OCI-LY7 (cell line): ENCODE data around the gene MTMR10.

Experiments used
- CTCF ChIP-seq: fragments of 200-600 bp; sonication (generic); conservative IDR thresholded peaks from 2 replicates; pipeline ENCODE4 v1.5.1; 2014; ENCODE audit warnings: mild to moderate bottlenecking, antibody characterized with exemption, low read length, moderate library complexity, mixed read lengths
- EZH2phosphoT487 ChIP-seq: fragments of 200-600 bp; sonication (generic); IDR thresholded peaks from 2 replicates; pipeline ENCODE4 v1.6.1; 2018; ENCODE audit warnings: low read depth, borderline replicate concordance, mild to moderate bottlenecking, mixed run types, antibody characterized with exemption, low read length, moderate library complexity, mixed read lengths

DNA sequence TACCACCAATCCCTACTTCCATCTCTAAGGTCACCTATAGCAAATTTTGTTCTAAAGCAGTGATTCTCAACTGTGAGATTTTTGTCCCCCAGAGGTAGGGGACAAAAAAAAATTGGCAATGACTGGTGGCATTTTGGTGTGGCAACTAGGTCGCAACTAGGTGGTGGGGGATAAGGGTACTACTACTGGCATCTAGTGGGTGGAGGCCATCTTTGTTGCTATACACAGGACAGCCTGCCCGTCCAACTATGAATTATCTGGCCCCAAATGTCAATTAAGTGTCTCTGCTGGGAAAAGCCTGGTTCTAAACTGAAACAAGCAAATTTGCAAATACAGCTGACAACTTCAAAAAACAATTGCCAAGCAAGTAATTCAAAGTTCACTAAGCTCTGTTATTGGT, 1.4 kb downstream of the MTMR10 start:
- TF ChIP-seq CTCF (peak; percentile 59), EZH2phosphoT487 (no peak)
